ENCODE data around the gene SLIT3.

Gene SLIT3

DNA sequence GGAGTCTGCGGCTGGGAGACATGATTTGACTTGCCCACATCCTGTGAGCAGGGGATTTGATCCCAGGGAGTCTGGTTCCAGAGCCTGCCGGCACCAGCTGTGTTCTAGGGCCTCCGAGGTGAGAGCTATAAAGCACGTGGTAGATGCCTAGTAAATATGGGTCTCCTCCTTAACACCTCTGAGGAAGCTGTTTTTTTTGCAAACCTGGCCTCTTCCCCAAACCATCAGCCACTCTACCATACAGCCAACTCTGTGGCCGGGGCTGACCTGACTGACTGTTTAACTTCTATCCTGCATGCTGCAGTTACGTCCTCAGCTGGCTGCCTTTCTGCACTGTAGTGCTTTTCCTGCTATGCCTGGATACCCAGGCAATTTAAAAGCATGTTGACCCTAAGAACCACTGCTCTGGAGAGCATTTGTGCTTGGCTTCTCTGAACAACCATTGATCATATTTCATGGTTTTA is 220.5 kb downstream of the SLIT3 start:
- no peak for DNase-seq (ENCODE audit: low spot score)

DNA sequence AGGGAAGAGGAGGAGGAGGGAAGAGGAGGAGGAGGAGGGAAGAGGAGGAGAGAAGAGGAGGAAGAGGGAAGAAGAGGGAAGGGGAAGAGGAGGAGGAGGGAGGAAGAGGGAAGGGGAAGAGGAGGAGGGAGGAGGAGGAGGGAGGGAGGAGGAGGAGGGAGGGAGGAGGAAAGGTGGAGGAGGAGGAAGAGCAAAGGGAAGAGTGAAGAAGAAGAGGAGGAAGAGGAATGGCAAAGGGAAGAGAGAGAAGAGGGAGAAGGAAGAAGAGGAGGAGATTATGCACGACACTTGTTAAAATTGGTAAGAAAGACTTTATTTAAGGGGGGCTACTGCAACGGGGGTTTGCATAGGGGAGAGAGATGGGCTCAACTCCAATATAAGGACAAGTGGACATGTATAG is 221.2 kb downstream of the SLIT3 start:
- DNase-seq (ENCODE audit: low spot score), result no peak

DNA sequence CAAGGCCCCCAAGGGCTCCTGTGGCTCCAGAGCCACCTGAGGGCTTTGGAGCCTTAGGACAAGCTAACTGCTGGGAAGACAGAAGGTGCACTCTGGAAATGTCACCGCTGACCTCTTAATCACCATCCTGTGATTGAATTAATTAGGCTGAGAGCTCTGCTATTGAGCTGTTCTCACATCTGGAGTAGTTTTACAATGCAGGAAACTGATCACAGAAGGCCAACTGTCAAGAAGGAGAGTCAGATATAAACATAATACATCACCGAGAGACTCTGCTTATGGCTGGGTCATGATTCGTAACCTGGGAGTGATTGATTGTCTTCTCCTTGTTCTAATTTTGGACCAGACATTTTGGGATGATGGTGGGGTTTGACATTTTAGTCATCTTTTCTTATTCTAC is 226.1 kb downstream of the SLIT3 start:
- no peak for DNase-seq (ENCODE audit: low spot score)

DNA sequence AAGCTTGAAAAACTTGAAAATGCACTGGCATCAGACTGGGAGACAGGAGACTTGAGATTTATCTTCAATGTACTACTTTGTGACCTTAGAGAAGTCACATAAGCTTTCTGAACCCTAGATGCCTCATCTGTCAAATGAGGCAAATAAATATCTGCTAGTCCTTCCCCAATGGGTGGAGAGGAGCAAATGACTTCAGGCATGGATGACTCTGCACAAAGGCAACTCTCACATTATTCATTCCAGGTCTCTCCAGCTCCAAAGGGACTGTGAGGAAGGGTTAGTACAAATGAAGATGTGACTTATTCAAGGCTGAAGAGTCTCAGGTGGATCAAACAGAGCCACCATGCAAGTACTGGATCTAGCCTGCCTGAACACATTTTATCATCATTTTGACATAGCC is 228.7 kb downstream of the SLIT3 start:
- no peak for DNase-seq (ENCODE audit: low spot score)

DNA sequence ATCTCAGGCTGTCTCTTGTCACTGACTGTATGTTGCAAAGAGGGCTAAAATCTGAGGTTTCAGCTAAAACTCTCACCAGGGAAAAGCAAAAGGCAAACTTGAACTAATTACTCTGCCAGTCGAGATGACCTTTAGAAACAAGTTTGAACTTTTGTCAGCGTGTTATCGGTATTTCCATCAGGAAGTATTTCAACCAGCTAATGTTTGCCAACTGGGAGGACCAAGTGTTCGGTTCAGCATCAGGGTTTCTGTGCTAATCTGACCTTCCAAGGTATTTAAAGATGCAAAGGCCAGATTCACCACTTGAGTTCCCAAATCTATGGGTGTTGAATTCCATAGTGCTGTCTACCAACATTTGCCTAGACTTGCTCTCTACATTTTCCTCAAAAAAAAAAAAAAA is 230.5 kb downstream of the SLIT3 start:
- DNase-seq (ENCODE audit: low spot score), result no peak

DNA sequence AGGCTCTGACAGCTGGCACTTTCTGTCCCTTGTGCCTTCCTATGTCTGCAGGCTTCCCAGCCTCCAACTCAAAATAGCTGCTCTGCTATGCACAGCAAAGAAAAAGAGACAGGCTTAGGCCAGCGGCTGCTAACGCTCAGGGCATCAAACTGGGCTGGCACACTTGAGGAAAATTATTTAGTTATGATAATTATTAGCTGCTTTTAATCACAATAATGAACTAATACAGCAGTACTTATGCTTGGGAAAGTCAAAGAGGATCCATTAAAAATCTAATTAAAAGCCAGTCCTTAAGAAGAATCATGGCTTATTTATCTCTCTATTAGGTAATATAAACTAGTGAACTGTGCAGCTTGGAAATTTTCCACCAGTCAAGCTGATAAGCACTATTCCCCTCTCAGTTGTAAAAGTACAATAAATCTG is 233.2 kb downstream of the SLIT3 start:
- DNase-seq (ENCODE audit: low spot score), result no peak

DNA sequence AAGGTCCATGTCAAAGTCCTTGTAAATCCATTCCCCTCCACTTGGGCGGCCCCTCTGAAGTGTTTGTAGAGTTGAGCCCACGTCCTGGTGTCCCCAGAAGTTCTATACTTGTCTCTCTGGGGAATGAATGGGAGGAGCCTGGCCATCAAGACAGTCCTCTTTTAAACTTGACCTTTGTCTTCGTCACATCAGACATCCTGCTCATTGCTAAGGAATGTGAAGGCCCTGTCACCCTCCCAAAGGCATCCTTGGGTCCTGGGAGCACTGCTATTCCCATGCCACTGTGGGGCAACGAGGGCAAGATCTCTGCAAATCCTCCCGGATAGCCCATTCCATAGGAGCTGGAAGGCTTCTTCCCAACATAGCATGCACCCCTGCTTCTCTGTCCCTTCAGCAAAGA is 235.5 kb downstream of the SLIT3 start:
- DNase-seq (ENCODE audit: low spot score), result no peak

DNA sequence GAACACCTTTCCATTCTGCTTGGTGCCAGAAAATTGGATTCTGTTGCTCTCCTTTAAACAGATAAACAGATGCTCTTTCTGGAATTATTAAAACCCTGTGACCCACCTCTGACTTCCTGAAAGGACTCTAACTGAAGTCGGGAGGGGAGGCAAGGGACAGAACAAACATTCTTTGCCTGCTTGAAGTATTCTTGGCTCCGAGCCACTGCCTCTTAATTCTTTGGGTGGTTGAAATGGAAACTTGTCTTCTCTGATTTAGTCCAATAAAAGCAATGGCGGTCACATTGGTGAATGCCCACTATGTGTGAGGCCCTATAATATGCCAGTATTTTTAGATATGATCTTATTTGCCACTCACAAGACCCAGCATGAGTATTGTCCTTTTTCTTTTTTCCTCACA is 236.8 kb downstream of the SLIT3 start:
- no peak for DNase-seq (ENCODE audit: low spot score)

DNA sequence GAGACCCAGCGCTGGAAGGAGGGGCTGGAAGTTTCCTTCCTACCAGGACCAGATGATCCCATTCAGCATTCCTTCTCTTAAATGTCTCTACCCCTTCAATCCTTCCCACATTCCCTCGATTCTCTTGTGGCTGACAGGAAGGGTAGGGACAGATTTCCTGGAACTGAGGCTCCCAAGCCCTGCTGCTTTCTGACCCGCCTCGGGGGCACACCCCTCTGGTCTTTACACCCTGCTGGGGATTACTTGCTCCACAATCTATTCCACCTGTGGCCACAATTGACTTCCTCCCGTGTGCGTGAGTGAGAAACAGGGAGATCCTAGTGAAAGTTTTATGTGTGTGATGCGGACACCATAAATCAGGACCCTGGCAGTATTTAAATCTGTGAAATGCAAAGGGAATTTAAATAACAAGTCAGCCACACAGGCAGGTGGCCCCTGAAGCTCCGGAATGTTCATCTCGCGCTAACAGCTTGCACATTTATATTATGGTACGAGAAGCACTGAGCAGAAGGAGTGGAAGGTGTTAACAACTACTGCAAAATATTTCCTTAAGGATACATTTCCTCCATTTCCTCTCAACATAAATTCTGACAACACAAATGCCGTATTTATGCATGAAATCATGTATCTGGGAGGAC is 237.5 kb downstream of the SLIT3 start:
- DNase-seq (ENCODE audit: low spot score), result no peak

DNA sequence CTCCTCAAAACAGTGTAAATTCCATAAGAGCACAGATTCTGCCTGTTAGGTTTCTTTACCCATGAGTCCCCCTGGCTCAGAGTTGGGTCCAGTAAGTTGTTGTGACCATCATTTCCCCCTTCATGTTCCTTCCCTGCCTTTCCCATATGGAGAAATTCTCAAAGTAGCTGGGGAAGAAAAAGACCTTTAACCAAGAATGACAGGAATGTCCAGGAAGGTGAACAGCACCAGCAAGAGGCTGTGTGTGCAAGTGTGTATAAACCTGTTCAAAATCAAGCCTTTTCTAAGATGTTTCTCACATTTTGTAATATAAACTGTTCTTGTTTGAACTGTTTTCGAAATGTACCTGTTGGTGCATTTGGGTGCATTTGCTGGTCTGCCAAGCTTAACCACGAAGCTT is 238.2 kb downstream of the SLIT3 start:
- no peak for DNase-seq (ENCODE audit: low spot score)

DNA sequence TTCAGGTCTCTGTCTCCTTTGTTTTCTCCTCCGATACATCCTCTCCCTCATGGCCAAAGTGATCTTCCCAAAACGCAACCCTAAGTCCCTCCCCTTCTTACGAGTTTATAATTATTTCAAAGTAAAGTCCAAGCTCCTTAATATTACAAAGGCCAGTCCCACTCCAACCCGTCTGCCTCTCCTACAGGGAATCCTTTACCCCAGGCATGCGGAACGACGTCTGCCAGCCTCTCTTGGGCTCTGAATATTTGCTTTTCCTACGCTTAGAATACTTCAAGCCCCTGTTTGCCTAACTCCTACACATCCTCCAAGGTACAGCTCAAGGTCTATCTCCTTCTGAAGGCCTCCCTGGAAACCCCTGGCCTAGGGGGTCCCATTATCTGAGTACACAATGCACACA is 246.4 kb downstream of the SLIT3 start:
- DNase-seq (ENCODE audit: low spot score), result no peak

DNA sequence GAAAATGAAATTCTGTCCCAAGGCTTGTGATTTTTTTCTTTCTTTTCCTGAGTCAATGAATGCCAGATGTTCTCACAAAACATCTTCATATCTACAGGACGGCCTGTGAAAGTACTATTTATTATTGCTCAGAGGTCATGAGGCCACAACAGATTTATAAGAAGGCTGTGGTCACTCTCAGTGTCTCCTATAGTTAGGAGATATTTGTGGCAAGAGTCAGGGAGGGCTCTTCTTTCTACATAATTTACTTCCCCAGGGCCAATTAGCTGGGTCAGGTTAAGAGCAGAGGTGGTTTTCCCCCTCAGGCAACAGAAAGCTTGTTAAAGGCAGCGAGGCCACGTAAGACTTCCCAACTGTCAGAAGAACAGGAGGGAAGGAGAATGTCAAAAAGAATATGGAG is 248.7 kb downstream of the SLIT3 start:
- no peak for DNase-seq (ENCODE audit: low spot score)

DNA sequence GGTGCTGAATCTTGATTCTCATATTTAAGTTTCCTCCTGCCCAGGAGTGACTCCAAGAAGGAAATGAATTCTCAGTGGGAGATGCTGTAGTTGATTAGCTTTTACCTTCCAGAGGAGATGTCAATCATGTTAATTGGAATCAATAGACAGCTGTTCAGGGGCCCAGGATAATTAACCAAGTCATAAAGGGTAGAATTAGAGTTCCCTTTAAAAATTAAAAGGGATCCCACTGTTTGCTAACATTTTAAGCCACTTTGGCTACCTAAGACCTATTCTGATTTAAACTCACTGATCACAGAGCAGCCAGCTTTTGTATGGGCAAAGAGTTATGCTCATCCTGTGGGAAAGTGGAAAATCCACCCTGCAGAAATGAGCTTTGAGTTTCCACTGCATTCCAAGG is 249.6 kb downstream of the SLIT3 start:
- no peak for DNase-seq (ENCODE audit: low spot score)

DNA sequence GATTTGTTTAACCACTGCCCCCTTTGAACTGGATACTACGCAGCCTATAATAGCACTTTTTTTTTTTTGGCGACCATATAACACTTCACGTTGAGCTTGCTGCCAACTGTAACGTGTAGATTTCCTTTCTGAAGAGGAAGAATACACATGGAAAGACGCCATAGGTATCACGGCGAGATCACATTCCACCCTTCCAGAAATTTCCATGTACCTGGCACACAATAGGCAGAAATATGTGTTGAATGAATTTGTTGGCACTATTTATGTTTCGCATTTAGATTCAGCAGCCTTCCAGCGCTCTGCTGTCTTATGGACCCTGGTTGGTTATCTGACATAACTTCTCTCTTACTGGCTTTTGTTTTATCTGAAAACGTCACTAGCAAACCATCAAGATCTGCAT is 250.3 kb downstream of the SLIT3 start:
- no peak for DNase-seq (ENCODE audit: low spot score)

DNA sequence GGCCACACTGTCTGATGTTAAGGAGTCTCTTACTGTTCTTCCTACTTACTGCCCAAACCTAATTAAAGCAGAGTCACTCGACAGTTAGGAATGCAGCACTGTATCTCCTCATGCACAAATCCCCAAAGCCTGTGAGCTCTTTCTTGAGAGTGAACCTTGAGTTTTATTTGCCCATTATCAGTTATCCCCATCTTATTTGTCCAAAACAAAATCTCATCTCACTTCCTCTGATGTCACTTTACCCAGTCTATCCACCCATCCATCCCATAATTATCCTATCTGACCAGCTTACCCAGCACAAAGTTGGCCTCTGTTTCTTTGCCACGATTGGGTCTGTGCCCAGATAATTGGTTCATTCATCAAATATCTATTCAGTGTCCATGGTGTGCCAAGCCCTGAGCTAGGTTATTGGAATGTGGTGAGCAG is 250.8 kb downstream of the SLIT3 start:
- DNase-seq (ENCODE audit: low spot score), result peak; percentile 81

DNA sequence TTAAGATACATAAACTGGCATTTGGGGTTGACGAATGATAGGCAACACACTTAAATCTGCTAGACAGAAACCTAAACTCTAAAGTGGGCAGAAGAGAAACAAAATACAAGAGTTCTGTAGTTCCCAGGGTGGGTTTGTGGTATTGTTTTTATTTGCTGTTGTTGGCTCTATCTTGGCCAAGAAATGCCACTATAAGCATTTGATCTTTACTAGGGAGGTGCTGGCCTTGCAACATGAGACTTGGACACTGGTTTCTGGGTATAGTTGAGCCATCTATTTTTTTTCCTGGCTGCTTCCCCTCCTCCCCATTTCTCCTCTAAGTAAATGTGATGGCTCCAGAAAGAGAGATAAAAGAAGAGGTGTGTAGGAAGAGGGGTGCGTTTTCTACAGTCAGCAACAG is 251.2 kb downstream of the SLIT3 start:
- DNase-seq (ENCODE audit: low spot score), result no peak

DNA sequence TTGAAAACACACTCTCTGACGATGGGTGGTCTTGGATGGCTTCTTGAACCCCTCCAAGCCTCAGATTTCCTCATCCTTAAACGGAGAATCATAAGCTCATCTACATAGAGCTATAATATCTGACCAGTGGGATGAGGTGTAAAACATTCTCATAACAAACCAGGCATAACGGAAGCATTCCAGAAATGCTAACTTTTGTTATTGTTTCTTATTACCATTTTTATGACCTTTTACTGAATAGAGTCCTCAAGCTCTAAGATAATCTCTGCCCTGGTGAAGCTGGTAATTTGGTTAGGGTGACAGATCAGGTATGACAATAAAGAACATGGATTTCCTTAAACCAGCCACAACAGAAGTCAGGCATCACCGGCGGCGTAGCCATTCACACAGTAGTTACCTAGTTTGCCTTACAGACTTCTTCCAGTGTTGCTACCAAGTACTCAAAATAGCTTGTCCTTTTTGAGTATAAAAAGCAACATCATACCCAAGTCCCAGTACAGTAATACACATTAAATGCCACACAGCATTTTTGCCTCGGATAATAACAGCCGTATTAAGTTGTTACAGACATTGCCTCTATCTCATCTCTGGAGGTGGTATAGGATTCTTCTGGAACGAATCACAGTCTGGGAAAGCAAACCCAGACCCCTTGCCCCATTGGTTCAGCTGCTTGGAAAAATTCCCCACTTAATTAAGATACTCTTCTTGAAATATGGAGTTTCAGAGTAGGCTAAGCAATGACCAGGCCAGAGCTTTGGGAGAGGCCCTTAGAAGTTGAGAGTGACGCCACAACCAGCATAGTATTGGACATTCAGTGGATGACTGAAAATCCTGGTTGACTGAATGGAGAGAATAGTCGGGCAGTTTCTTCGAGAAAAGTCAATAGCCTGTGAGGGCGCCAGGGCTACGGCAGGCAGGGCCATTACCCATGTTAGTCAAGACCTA is 252.5 kb downstream of the SLIT3 start:
- DNase-seq (ENCODE audit: low spot score), result no peak

DNA sequence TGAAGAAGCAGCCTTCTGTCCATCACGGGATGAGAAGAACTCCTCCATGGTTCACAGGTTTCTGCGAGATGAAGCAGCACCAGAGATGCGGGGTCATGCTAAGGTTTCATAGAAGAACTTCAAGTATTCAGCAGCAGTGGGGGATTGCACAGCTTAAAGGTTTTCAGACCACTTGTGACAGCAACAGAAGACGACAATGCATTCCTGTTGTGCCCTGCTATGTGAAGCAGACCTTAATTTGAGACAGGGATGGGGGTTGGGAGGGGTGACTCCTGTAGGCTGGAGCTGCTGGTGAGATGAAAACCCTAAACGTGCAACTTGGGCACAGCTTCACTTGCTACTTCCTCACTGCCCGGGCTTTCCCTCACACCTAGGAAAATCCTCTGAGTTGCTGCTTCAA is 256.0 kb downstream of the SLIT3 start:
- no peak for DNase-seq (ENCODE audit: low spot score)

DNA sequence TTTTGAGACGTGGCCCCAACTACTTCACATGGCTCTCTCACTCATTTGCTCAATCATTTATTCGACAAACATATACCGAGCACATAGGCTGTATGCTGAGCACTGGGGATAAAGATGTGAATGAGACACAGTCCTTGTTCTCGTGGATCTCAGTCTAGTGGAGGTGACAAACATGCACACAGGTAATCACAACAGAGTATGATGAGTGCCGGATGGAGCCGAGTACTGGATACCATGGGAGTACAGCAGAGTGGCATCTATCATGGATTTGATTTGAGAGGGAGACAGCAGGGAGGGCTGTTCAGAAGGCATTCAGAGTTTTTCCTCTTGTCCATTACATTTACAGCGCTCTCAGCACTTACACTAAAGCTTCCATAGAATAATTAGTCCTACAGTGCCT is 259.8 kb downstream of the SLIT3 start:
- DNase-seq (ENCODE audit: low spot score), result no peak

DNA sequence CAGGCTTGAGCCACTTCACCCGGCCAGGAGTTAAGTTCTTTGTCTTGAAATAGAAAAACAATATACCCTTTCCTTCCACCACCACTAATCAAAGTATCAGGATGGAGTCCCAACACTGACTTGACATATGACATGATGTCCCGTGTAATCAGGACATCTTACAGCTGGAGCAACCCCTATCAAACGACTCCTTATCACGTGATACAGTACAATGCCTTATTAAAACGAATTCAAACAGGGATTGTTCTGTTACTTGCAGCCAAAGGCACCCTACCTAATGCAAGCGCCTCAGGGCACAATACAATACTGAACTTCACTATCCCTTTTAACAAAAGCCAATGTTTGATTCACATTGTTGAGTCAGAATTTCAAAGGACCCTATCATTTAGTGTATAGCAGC is 261.3 kb downstream of the SLIT3 start:
- DNase-seq (ENCODE audit: low spot score), result no peak

DNA sequence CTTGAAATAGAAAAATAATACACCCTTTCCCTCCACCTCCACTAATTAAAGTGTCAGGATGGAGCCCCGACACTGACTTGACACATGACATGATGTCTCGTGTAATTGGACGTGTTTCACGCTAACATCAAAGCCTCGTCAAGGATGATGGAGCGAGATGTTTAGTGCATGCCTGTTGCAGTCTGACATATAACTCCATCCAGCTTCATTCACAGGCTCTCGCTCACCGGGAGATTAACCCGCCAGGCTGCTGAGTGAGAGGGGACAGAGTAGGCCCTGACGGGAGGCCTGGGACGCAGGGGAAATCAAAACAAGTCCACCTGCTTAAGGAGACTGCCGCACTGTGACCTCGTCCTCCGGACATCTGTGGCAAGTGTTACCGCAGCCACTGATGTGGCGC is 263.5 kb downstream of the SLIT3 start:
- DNase-seq (ENCODE audit: low spot score), result no peak

DNA sequence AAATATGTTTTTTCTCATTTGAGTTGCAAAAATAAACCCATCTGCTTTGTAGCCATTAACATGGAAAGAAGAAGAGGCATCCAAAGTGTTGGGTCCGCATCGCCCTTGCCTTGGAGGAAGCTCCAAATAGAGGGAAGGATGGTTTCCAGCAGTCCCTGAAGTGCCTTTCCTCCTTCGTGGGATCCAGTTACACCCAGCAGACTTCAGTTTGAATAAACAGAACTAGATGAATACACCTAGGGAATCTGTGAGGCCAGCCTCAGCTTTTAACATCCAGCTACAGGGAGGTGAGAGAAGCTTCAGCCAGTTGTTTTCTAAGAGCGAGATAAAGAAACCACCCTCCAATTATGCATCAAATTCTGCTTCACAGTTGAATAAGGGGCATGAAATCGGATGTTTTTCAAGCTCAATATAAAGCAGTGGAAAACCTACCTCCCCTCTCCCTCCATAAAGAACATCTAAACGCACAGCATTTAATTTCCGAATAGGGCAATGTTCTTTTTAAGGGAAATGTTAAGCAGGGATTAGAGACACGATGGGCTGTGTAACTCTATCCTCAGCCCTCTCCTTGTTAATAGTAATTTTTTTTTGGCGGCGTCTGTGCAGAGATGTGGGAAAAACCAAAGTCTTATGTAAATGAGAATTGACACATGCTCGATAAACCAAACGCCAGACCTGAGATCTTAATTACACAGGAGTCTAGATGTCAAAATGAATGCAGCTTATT is 264.7 kb downstream of the SLIT3 start:
- no peak for DNase-seq (ENCODE audit: low spot score)

All from pons (tissue), 1 donor.